GM12892 (cell line): ENCODE data around the gene RPGRIP1L.

Source experiments
- DNase-seq: peaks from one replicate; pipeline ENCODE4 v3.0.0; 2011; ENCODE audit not compliant: insufficient read length
- FAIRE-seq: peaks from 2 replicates; lab custom pipeline; 2011; peaks lifted over from hg19 to GRCh38; lab: Jason Lieb, UNC
- POLR2A ChIP-seq: IDR thresholded peaks from 2 replicates; pipeline ENCODE4 v1.6.1; 2011; ENCODE audit warnings: low read depth, low read length, control low read depth
- POLR2AphosphoS5 ChIP-seq: IDR thresholded peaks from 2 replicates; pipeline ENCODE4 v1.6.1; 2011; ENCODE audit warnings: low read depth, low read length, control low read depth
- TAF1 ChIP-seq: IDR thresholded peaks from 2 replicates; pipeline ENCODE4 v1.6.1; 2011; ENCODE audit warnings: low read depth, mild to moderate bottlenecking, control low read depth, low read length, borderline replicate concordance

Gene RPGRIP1L

DNA sequence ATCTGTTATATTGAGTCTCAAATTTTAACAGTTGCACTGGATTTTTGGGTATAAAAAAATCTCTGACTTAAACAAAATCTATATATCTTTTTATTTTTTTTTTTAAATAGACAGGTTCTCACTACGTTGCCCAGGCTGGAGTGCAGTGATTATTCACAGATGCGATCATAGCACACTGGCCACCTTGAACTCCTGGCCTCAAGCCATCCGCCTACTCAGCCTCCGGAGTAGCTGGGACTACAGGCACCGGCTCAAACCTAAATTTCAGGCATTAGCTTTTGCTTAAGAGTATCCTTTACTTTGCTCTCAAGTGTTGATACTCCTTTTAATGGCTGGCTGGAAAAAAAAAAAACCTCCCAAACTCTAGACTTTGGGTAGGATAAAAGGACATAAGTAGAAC lies 61.6 kb downstream of the RPGRIP1L start:
- no peak for TF ChIP-seq POLR2AphosphoS5
- no peak for TF ChIP-seq TAF1
- no peak for DNase-seq
- no peak for FAIRE-seq

GRCh38 chr16:53636978-53637377 lies 66.7 kb downstream of the RPGRIP1L start:
- FAIRE-seq (no peak), DNase-seq (no peak)
- TF ChIP-seq POLR2AphosphoS5 (no peak), TAF1 (no peak)

- no peak for FAIRE-seq
- TF ChIP-seq POLR2A (no peak), POLR2AphosphoS5 (no peak), TAF1 (no peak)
These were observed 71.1 kb downstream of the RPGRIP1L start for GRCh38 chr16:53632526-53632925.

GRCh38 chr16:53631236-53632025 lies 72.2 kb downstream of the RPGRIP1L start:
- FAIRE-seq, result no peak
- no peak for DNase-seq
- TF ChIP-seq POLR2A, result no peak
- TF ChIP-seq POLR2AphosphoS5, result no peak
- no peak for TF ChIP-seq TAF1

More at GRCh38 chr16:53632526-53632925, 71.1 kb downstream of the RPGRIP1L start:
- no peak for DNase-seq

- FAIRE-seq (no peak), DNase-seq (no peak)
- TF ChIP-seq TAF1 (no peak), POLR2A (no peak), POLR2AphosphoS5 (no peak)
These were observed 73.9 kb downstream of the RPGRIP1L start for GRCh38 chr16:53629607-53630312.

- TF ChIP-seq POLR2A (no peak), TAF1 (no peak), POLR2AphosphoS5 (no peak)
- DNase-seq (no peak), FAIRE-seq (no peak)
These were observed 74.5 kb downstream of the RPGRIP1L start for GRCh38 chr16:53629151-53629550.

DNA sequence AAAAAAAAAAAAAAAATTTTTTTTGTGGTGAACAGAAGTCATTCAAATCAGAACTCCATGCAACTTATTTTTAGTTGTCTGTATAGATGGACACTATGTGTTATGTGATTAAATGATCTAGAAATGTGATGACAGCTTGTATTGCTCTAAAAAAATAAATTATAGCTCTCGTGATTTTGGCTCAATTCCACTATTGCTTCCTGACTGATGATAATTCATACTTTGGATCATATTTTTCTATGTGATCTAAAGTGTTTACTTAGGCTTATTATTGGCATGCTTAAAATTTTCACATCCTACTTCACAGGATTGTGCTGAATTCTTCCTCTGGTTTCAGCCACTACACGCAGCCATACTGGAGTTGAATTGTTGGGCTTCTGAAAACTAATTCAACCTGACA lies 76.8 kb downstream of the RPGRIP1L start:
- TF ChIP-seq TAF1, result no peak
- no peak for TF ChIP-seq POLR2A
- no peak for TF ChIP-seq POLR2AphosphoS5
- DNase-seq, result no peak
- no peak for FAIRE-seq

DNA sequence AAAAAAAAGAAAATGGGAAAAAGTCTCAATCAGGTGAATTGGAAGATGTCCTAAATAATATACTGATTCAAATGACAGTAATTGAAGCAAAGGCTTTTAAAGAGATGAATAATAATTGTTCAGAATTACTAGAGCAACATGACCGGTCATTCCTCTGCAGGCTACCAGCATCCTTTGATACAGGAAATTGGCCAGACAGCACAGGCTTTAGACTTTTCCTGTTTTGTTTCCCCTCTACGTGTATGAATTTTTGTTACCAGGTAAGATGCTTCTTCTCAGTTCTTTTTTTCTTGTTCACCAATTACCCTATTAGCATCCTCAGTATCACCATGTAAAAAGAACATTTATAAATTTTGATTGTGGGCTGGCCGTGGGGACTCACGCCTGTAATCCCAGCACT lies 77.5 kb downstream of the RPGRIP1L start:
- FAIRE-seq, result no peak
- no peak for DNase-seq
- no peak for TF ChIP-seq POLR2AphosphoS5

DNA sequence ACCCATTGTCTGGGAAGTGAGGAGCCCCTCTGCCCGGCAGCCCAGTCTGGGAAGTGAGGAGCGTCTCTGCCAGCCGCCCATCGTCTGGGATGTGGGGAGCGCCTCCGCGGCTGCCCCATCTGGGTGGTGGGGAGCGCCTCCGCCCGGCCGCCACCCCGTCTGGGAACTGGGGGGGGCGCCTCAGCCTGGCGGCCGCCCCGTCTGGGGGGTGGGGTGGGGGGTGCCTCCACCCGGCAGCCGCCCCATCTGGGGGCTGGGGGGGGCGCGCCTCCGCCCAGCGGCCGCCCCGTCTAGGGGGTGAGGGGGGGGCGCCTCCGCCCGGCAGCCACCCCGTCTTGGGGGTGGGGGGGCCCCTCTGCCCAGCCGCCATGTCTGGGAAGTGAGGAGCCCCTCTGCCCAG lies 78.4 kb downstream of the RPGRIP1L start:
- no peak for FAIRE-seq
- DNase-seq, result no peak
- TF ChIP-seq POLR2AphosphoS5, result no peak
- no peak for TF ChIP-seq TAF1
- TF ChIP-seq POLR2A, result no peak

DNA sequence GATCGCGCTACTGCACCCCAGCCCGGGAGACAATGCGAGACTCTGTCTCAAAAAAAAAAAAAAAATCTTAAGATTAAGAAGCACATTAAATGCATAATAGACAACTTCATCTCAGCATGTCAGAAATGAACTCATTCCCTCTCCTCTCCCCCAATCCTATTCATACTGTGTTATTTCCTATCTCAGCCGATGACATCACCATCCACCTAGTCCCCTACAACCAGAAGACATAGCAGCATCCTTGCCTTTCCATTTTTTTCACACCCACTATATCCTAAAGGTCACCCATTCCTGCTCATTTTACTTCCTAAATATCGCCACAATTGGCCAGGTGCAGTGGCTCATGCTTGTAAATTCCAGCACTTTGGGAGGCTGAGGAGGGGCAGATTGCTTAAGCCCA lies 81.3 kb downstream of the RPGRIP1L start:
- FAIRE-seq (no peak), DNase-seq (no peak)
- TF ChIP-seq TAF1 (no peak), POLR2AphosphoS5 (no peak)

- DNase-seq, result no peak
- no peak for FAIRE-seq
- TF ChIP-seq TAF1, result no peak
- TF ChIP-seq POLR2A, result no peak
- TF ChIP-seq POLR2AphosphoS5, result no peak
These were observed 83.2 kb downstream of the RPGRIP1L start for GRCh38 chr16:53620476-53620875.

DNA sequence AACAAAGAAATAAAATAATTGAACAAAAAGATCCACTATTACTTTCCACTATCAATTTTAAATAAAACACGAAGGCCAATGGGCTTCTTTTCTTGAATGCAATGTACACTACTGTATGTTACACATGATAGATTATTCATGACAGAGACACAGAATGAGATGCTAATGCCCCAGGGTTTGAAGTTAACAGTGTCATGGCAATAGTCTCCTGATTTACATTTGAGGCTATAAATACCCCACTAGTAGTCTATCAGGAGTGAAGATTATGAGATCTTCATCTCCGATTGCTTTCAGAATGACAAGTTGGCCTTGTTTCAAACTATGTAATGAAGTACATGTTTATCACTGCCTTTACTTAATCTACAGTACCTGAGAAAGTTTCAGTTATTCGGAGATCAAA lies 84.4 kb downstream of the RPGRIP1L start:
- DNase-seq, result no peak
- TF ChIP-seq POLR2A (no peak), POLR2AphosphoS5 (no peak), TAF1 (no peak)
- no peak for FAIRE-seq

GRCh38 chr16:53614346-53614745 lies 89.3 kb downstream of the RPGRIP1L start:
- DNase-seq (no peak), FAIRE-seq (no peak)
- TF ChIP-seq POLR2AphosphoS5 (no peak), POLR2A (no peak), TAF1 (no peak)
